ENCODE measurements around the gene IL17D.

- no peak for TF ChIP-seq EZH2 (IDR thresholded peaks at IDR 0.05; ENCODE audit: borderline replicate concordance, low read depth, low read length, severe bottlenecking)
- no peak for TF ChIP-seq CTCF (IDR thresholded peaks at IDR 0.05; ENCODE audit: borderline replicate concordance, extremely low read depth, low read length, poor library complexity, severe bottlenecking)
These were observed 35.1 kb downstream of the IL17D start for GRCh38 chr13:20738616-20739015.

All from DND-41 (cell line).